ENCODE results near the gene LRRC1.
A peak's percentile ranks its signal among the peaks of the same experiment; 100 is the strongest.

LRRC1 gene

DNA sequence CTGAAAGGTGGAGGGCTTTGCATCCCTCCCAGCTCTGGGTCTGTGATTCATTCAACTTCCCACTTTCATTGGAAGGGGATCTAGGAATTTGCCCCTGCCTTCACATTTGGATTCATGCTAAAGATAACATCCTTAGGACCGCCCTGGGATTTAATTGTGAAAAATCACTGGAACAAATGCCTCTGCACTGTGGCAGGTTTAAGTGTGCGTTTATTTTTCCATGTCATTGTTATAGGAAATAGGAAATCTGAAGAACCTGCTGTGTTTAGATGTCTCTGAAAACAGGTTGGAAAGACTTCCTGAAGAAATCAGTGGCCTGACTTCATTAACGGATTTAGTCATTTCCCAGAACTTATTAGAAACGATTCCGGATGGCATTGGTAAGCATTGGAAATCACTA is 104.7 kb downstream of the LRRC1 start:
- DNase-seq (no peak), ATAC-seq (replicated peaks) (no peak)
- Mint-ChIP-seq H3K27ac (no peak overlapping the region), H3K4me3 (no peak overlapping the region), H3K36me3 (ENCODE audit: insufficient read depth) (no peaks in the 10 kb centered on the region), H3K4me1 (ENCODE audit: low read depth in 2 of 2) (no peaks in the 10 kb centered on the region), H3K27me3 (no peaks in the 10 kb centered on the region), H3K9me3 (no peaks in the 10 kb centered on the region)

- no peak for ATAC-seq (replicated peaks)
- Mint-ChIP-seq H3K4me1 (ENCODE audit: low read depth in 2 of 2) (no peaks in the 10 kb centered on the region), H3K27ac (no peak overlapping the region), H3K4me3 (no peak overlapping the region), H3K27me3 (no peaks in the 10 kb centered on the region), H3K36me3 (ENCODE audit: insufficient read depth) (no peaks in the 10 kb centered on the region), H3K9me3 (no peaks in the 10 kb centered on the region)
- DNase-seq = no peak
Measured at GRCh38 chr6:53903357-53903756, 108.6 kb downstream of the LRRC1 start.

DNA sequence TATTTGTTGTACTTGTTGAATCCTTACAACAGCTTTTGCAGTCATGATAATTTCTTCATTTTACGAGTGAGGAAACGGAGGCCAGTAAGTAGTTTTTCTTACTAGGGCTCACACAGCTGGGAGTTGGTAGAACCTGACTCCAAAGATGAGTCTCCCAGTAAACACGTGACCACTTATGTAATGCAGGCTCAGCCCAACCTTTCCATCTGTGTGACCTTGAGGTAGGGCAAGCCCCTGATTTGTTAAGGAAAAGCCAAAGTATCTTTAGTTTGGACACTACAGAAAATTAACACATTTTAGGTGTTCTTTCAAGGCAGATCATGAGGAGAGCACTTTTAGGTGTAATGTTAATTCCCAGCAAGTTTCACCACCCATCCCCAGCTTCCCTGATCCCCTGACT is 111.3 kb downstream of the LRRC1 start:
- H3K27me3 Mint-ChIP-seq = no peaks in the 10 kb centered on the region
- no peaks in the 10 kb centered on the region for H3K9me3 Mint-ChIP-seq
- DNase-seq (no peak), ATAC-seq (replicated peaks) (no peak)
- no peak overlapping the region for H3K4me3 Mint-ChIP-seq
- H3K36me3 Mint-ChIP-seq (ENCODE audit: insufficient read depth) = no peaks in the 10 kb centered on the region
- H3K27ac Mint-ChIP-seq = no peak overlapping the region
- no peaks in the 10 kb centered on the region for H3K4me1 Mint-ChIP-seq (ENCODE audit: low read depth in 2 of 2)

- Mint-ChIP-seq H3K27ac (no peak overlapping the region), H3K4me3 (no peak overlapping the region), H3K4me1 (ENCODE audit: low read depth in 2 of 2) (no peaks in the 10 kb centered on the region), H3K9me3 (no peaks in the 10 kb centered on the region), H3K36me3 (ENCODE audit: insufficient read depth) (no peaks in the 10 kb centered on the region), H3K27me3 (no peaks in the 10 kb centered on the region)
- ATAC-seq (replicated peaks) (no peak), DNase-seq (no peak)
Measured at GRCh38 chr6:53906842-53907241, 112.0 kb downstream of the LRRC1 start.

GRCh38 chr6:53910834-53911233 is 116.0 kb downstream of the LRRC1 start:
- no peak for DNase-seq

DNA sequence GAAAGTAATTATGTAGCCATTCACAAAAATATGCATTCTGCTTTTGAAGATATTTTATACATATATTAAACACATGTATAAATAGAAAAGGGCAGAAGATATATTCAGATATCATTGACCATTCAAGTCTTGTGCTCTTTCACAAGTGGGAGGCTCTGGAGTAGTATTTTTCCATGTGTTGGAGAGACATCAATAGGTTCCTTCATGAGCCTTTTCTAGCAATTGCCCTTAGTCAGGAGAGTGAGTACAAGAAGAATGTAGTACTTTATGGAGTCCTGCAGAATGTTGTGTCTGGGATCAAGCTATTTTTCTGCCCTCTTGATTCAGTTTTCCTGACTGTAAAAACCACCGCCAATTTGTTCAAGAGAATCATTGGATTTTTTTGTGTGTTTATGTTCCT is 117.9 kb downstream of the LRRC1 start:
- Mint-ChIP-seq H3K4me3 (no peak overlapping the region), H3K4me1 (ENCODE audit: low read depth in 2 of 2) (no peaks in the 10 kb centered on the region), H3K36me3 (ENCODE audit: insufficient read depth) (peaks cover 5% of the 10 kb centered on the region), H3K27me3 (no peaks in the 10 kb centered on the region), H3K9me3 (no peaks in the 10 kb centered on the region), H3K27ac (no peak overlapping the region)
- DNase-seq (no peak), ATAC-seq (replicated peaks) (no peak)

More at GRCh38 chr6:53910834-53911233, 116.0 kb downstream of the LRRC1 start:
- no peaks in the 10 kb centered on the region for H3K9me3 Mint-ChIP-seq
- H3K27ac Mint-ChIP-seq = no peak overlapping the region
- no peak for ATAC-seq (replicated peaks)
- H3K27me3 Mint-ChIP-seq = no peaks in the 10 kb centered on the region
- no peaks in the 10 kb centered on the region for H3K4me1 Mint-ChIP-seq (ENCODE audit: low read depth in 2 of 2)
- peaks cover 5% of the 10 kb centered on the region for H3K36me3 Mint-ChIP-seq (ENCODE audit: insufficient read depth)
- no peak overlapping the region for H3K4me3 Mint-ChIP-seq

GRCh38 chr6:53913286-53913685 is 118.5 kb downstream of the LRRC1 start:
- Mint-ChIP-seq H3K4me3 (no peak overlapping the region), H3K4me1 (ENCODE audit: low read depth in 2 of 2) (no peaks in the 10 kb centered on the region), H3K9me3 (no peaks in the 10 kb centered on the region), H3K27me3 (no peaks in the 10 kb centered on the region), H3K27ac (no peak overlapping the region), H3K36me3 (ENCODE audit: insufficient read depth) (peaks cover 5% of the 10 kb centered on the region)
- ATAC-seq (replicated peaks) = no peak
- no peak for DNase-seq

DNA sequence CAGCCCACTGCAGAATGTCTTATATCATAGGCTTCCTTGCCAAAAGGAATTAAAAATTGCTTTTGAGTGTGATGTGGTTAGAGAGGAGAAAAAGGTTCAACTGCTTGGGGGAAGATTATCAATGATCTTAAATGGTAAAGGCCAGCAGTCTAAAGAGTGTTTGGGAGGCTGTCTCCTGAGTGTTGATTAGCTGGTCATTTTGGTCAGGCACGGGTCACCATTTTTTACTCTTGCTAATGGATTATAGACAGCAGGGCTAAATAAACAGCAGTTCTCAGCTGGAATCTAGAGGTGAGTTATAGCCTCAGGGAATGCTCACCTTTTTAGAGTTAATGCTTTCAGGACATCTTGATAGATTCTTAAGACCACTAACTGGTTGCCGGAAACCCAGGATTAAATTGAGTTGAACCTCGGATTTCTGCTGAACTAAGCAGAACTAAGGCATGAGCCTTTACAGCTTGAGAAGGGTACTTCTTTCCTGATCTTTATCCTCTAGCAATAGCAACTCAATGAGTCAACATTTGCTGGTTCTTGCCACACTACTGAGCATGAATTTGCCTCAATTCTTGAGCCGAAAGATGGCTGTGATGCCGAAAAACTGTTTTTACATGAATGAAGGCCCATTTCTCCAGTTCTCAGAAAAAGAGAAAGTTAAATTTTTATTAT is 120.4 kb downstream of the LRRC1 start:
- Mint-ChIP-seq H3K4me3 (no peak overlapping the region), H3K4me1 (ENCODE audit: low read depth in 2 of 2) (no peaks in the 10 kb centered on the region), H3K27me3 (no peaks in the 10 kb centered on the region), H3K9me3 (no peaks in the 10 kb centered on the region), H3K27ac (no peak overlapping the region), H3K36me3 (ENCODE audit: insufficient read depth) (peaks cover 5% of the 10 kb centered on the region)
- ATAC-seq (replicated peaks) (no peak), DNase-seq (no peak)

DNA sequence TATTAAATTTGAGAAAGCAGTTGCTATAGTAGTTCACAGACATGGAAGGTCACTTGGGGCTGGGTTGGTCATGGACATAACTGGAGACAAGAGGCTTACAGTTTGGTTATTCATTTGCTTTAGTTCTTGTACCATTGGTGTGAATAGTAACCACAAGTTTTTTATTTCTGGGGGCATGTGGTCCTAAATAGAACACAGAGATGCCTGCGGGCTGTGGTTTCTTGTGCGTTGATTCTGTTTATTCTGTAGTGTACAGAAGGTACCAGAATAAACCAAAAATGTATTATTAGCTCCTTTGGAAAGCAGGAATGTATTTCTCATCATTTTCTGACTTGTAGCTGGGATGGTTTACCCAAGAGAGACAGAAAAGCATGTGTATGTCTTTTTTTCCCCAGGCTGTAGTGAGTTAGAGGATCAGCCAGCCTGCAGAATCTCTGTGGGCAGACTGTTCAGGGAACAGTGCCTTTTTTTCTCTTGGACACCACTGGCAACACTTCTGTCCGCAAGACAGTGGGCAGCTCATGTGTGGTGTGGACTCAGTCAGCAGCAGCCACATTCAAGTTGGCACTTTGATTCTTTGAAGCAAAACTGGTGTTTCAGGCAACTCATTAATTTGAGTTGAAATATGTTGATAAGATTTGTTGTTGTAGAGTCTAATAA is 122.1 kb downstream of the LRRC1 start:
- Mint-ChIP-seq H3K4me1 (ENCODE audit: low read depth in 2 of 2) (no peaks in the 10 kb centered on the region), H3K9me3 (no peaks in the 10 kb centered on the region), H3K36me3 (ENCODE audit: insufficient read depth) (peaks cover 5% of the 10 kb centered on the region), H3K4me3 (no peak overlapping the region), H3K27me3 (no peaks in the 10 kb centered on the region), H3K27ac (no peak overlapping the region)
- ATAC-seq (replicated peaks) (no peak), DNase-seq (no peak)

GRCh38 chr6:53917464-53917842 is 122.6 kb downstream of the LRRC1 start:
- H3K36me3 Mint-ChIP-seq (ENCODE audit: insufficient read depth) = peaks cover 5% of the 10 kb centered on the region
- no peaks in the 10 kb centered on the region for H3K4me1 Mint-ChIP-seq (ENCODE audit: low read depth in 2 of 2)
- DNase-seq (no peak), ATAC-seq (replicated peaks) (no peak)
- no peak overlapping the region for H3K4me3 Mint-ChIP-seq
- no peak overlapping the region for H3K27ac Mint-ChIP-seq
- no peaks in the 10 kb centered on the region for H3K9me3 Mint-ChIP-seq
- no peaks in the 10 kb centered on the region for H3K27me3 Mint-ChIP-seq

DNA sequence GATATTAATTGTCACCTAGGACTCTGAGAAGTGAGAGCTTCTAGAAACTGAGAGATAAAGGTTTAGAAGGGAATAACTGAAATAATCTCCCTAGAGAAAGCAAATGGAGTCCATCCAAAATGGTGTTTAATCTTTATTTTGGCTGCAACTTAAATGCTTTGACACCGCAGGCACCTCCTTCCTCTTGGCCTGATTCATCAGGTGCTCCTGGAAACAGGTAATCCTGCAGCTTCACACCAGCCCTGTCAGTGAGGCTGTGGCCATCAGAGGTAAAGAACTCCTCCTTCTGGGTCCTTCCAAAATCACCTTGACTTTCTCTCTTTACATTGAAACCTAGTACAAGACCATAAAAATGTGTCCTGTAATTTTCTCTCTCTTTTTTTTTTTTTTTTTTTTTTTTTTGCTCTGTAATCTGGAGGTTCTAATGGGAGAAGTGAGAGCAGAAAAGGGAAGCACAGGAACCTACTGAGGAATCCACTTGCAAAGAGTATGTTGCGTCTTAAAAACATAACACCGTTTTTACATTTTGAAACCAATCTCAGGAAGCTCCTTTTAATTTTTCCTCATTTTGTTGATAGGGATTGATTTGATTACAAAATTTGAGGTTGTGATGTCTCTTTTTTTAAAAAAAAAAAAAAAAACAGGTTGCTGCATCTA is 124.2 kb downstream of the LRRC1 start:
- Mint-ChIP-seq H3K36me3 (ENCODE audit: insufficient read depth) (peaks cover 6% of the 10 kb centered on the region), H3K4me1 (ENCODE audit: low read depth in 2 of 2) (no peaks in the 10 kb centered on the region), H3K9me3 (no peaks in the 10 kb centered on the region), H3K27me3 (no peaks in the 10 kb centered on the region), H3K4me3 (no peak overlapping the region), H3K27ac (no peak overlapping the region)
- no peak for ATAC-seq (replicated peaks)
- DNase-seq = no peak

DNA sequence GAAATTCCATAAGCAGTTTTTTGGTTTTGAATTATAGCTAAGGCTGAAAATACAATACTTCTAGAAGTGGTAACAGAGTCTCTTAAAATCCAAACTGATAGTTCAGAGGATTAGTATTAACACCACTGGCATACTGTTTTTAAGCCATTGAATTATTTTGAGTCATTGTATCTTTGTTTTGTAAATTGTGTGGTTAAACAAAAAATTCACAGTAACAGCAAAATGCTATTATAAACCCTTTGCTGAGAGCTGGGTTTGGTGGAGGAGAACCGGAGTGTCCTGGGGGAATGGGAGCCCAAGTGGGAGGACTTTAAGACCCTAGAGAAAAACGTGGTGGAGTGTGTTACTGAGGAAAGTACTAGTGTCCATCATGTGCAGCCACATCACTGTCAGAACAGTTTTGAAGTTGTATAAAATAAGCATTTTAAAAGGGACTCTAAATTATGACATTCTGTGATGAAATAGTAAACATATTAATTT is 125.1 kb downstream of the LRRC1 start:
- Mint-ChIP-seq H3K36me3 (ENCODE audit: insufficient read depth) (peaks cover 5% of the 10 kb centered on the region), H3K4me3 (no peak overlapping the region), H3K27ac (peak overlapping the region in 1 of 2 donors; percentile 36), H3K27me3 (no peaks in the 10 kb centered on the region), H3K9me3 (no peaks in the 10 kb centered on the region), H3K4me1 (ENCODE audit: low read depth in 2 of 2) (no peaks in the 10 kb centered on the region)
- ATAC-seq (replicated peaks) = no peak
- DNase-seq = no peak

GRCh38 chr6:53920881-53921280 is 126.1 kb downstream of the LRRC1 start:
- H3K27me3 Mint-ChIP-seq = no peaks in the 10 kb centered on the region
- no peak overlapping the region for H3K4me3 Mint-ChIP-seq
- H3K9me3 Mint-ChIP-seq = no peaks in the 10 kb centered on the region
- DNase-seq = no peak
- no peak overlapping the region for H3K27ac Mint-ChIP-seq
- H3K4me1 Mint-ChIP-seq (ENCODE audit: low read depth in 2 of 2) = no peaks in the 10 kb centered on the region
- no peak for ATAC-seq (replicated peaks)
- peaks cover 9% of the 10 kb centered on the region for H3K36me3 Mint-ChIP-seq (ENCODE audit: insufficient read depth)

- ATAC-seq (replicated peaks) = no peak
- Mint-ChIP-seq H3K36me3 (ENCODE audit: insufficient read depth) (peaks cover 9% of the 10 kb centered on the region), H3K4me1 (ENCODE audit: low read depth in 2 of 2) (no peaks in the 10 kb centered on the region), H3K9me3 (no peaks in the 10 kb centered on the region), H3K4me3 (no peak overlapping the region), H3K27me3 (no peaks in the 10 kb centered on the region), H3K27ac (no peak overlapping the region)
- no peak for DNase-seq
Measured at GRCh38 chr6:53921639-53922038, 126.8 kb downstream of the LRRC1 start.

All from effector memory CD8-positive, alpha-beta T cell (primary cell).